Neural progenitor cell (in vitro differentiated cells): Measurements from ENCODE around the gene PLA2G15. TPM values are rescaled to one million over a fixed set of nuclear protein-coding genes. Genes with fewer than 3 reads are reported as not detected.

Experiments used
- DNase-seq: peaks from one replicate; pipeline ENCODE4 v3.0.0-alpha.2; 2016; ENCODE audit warnings: low spot score
- H2AFZ ChIP-seq: fragments of 200-600 bp; sonication (generic); replicated peaks from 2 replicates; pipeline ENCODE4 v1.6.1; 2016; ENCODE audit warnings: antibody characterized with exemption
- H3F3A ChIP-seq: fragments of 200-600 bp; sonication (generic); 2 replicates; pipeline ENCODE4 v1.6.1; 2016; ENCODE audit warnings: antibody characterized with exemption, low read depth
- H3K27ac ChIP-seq: fragments of 200-600 bp; sonication (generic); 2 replicates; pipeline ENCODE4 v1.5.1; 2016; ENCODE audit warnings: mild to moderate bottlenecking
- H3K27me3 ChIP-seq: fragments of 200-600 bp; sonication (generic); 2 replicates; pipeline ENCODE4 v1.6.1; 2016; ENCODE audit warnings: mild to moderate bottlenecking, moderate library complexity
- H3K36me3 ChIP-seq: fragments of 200-600 bp; sonication (generic); 2 replicates; pipeline ENCODE4 v1.5.1; 2016
- H3K4me1 ChIP-seq: fragments of 200-600 bp; sonication (generic); 2 replicates; pipeline ENCODE4 v1.6.1; 2016; ENCODE audit warnings: mixed run types
- H3K4me2 ChIP-seq: fragments of 200-600 bp; sonication (generic); 2 replicates; pipeline ENCODE4 v1.6.1; 2016
- H3K4me3 ChIP-seq: fragments of 200-600 bp; sonication (generic); 2 replicates; pipeline ENCODE4 v1.5.1; 2016
- H3K79me2 ChIP-seq: fragments of 200-600 bp; sonication (generic); 2 replicates; pipeline ENCODE4 v1.6.1; 2016; ENCODE audit warnings: low read depth
- H3K9ac ChIP-seq: fragments of 200-600 bp; sonication (generic); 2 replicates; pipeline ENCODE4 v1.6.1; 2016
- H3K9me3 ChIP-seq: fragments of 200-600 bp; sonication (generic); 2 replicates; pipeline ENCODE4 v1.5.1; 2016; ENCODE audit warnings: low read depth
- H4K20me1 ChIP-seq: fragments of 200-600 bp; sonication (generic); 2 replicates; pipeline ENCODE4 v1.6.1; 2016; ENCODE audit warnings: low read depth
- H3K27ac Mint-ChIP-seq: 3 replicates; pipeline ENCODE4 v1.8.0; 2021; ENCODE audit warnings: mixed read lengths
- H3K27me3 Mint-ChIP-seq: 2 replicates; pipeline ENCODE4 v1.8.0; 2022; ENCODE audit warnings: low read depth, mild to moderate bottlenecking, inconsistent platforms, moderate library complexity, mixed read lengths; ENCODE audit not compliant: insufficient read depth
- H3K36me3 Mint-ChIP-seq: 3 replicates; pipeline ENCODE4 v1.8.0; 2021; ENCODE audit warnings: mixed read lengths
- H3K4me1 Mint-ChIP-seq: 3 replicates; pipeline ENCODE4 v1.8.0; 2021; ENCODE audit warnings: mixed read lengths
- H3K4me3 Mint-ChIP-seq: 3 replicates; pipeline ENCODE4 v1.8.0; 2021; ENCODE audit warnings: mild to moderate bottlenecking, moderate library complexity, mixed read lengths
- H3K9me3 Mint-ChIP-seq: 3 replicates; pipeline ENCODE4 v1.8.0; 2020; ENCODE audit warnings: mixed read lengths
- CTCF ChIP-seq: fragments of 200-600 bp; sonication (generic); IDR thresholded peaks from 2 replicates; pipeline ENCODE4 v1.5.1; 2017; ENCODE audit warnings: antibody characterized with exemption, mild to moderate bottlenecking
- EZH2 ChIP-seq: fragments of 200-600 bp; sonication (generic); IDR thresholded peaks from 2 replicates; pipeline ENCODE4 v1.6.1; 2017; ENCODE audit warnings: antibody characterized with exemption, mild to moderate bottlenecking, moderate library complexity
- EZH2phosphoT487 ChIP-seq: fragments of 200-600 bp; sonication (generic); IDR thresholded peaks from 2 replicates; pipeline ENCODE4 v1.6.1; 2017; ENCODE audit warnings: antibody characterized with exemption
- total RNA-seq: library from RNA; depleted of rRNA; stranded (reverse); fragments of >200 nt; gene quantifications from 2 replicates; pipeline ENCODE4 v1.2.3, GENCODE V29; 2015; ENCODE audit warnings: low replicate concordance

PLA2G15 gene
- total RNA-seq, 1 donor from 2014 or later, result 3.8 TPM

GRCh38 chr16:68253721-68254120 is 8.5 kb downstream of the PLA2G15 start:
- Mint-ChIP-seq H3K27ac (peak overlapping the region; percentile 73), H3K4me3 (no peak overlapping the region), H3K27me3 (peaks cover 3% of the 10 kb centered on the region), H3K4me1 (peaks cover 14% of the 10 kb centered on the region), H3K9me3 (no peaks in the 10 kb centered on the region), H3K36me3 (peaks cover 7% of the 10 kb centered on the region)
- no peak overlapping the region for H2AFZ ChIP-seq
- no peak for TF ChIP-seq EZH2
- no peak for TF ChIP-seq CTCF
- TF ChIP-seq EZH2phosphoT487, result no peak
- no peaks in the 10 kb centered on the region for H3K79me2 ChIP-seq
- H4K20me1 ChIP-seq, result no peaks in the 10 kb centered on the region
- no peak for DNase-seq
- H3K27ac ChIP-seq, result no peak overlapping the region
- no peaks in the 10 kb centered on the region for H3K27me3 ChIP-seq
- H3K4me1 ChIP-seq, result no peaks in the 10 kb centered on the region
- H3K4me3 ChIP-seq, result no peak overlapping the region
- H3K9me3 ChIP-seq, result no peaks in the 10 kb centered on the region
- no peaks in the 10 kb centered on the region for H3F3A ChIP-seq
- no peak overlapping the region for H3K9ac ChIP-seq
- no peaks in the 10 kb centered on the region for H3K36me3 ChIP-seq
- no peak overlapping the region for H3K4me2 ChIP-seq

GRCh38 chr16:68255712-68256111 is 10.5 kb downstream of the PLA2G15 start:
- peaks cover 2% of the 10 kb centered on the region for H3K36me3 Mint-ChIP-seq
- DNase-seq, result no peak
- Histone ChIP-seq H3F3A (no peaks in the 10 kb centered on the region), H3K79me2 (no peaks in the 10 kb centered on the region), H3K4me2 (no peak overlapping the region), H3K4me1 (no peaks in the 10 kb centered on the region), H3K36me3 (no peaks in the 10 kb centered on the region), H3K27ac (no peak overlapping the region), H4K20me1 (no peaks in the 10 kb centered on the region), H3K9ac (no peak overlapping the region), H2AFZ (no peak overlapping the region), H3K4me3 (no peak overlapping the region), H3K27me3 (no peaks in the 10 kb centered on the region), H3K9me3 (no peaks in the 10 kb centered on the region)
- H3K4me1 Mint-ChIP-seq, result peaks cover 12% of the 10 kb centered on the region
- TF ChIP-seq EZH2 (no peak), CTCF (no peak)
- no peak overlapping the region for H3K27ac Mint-ChIP-seq
- H3K9me3 Mint-ChIP-seq, result no peaks in the 10 kb centered on the region
- H3K27me3 Mint-ChIP-seq, result peaks cover 3% of the 10 kb centered on the region
- H3K4me3 Mint-ChIP-seq, result no peak overlapping the region

GRCh38 chr16:68257251-68257905 is 12.2 kb downstream of the PLA2G15 start:
- Histone ChIP-seq H3K9me3 (no peaks in the 10 kb centered on the region), H3K4me3 (no peak overlapping the region), H3K4me2 (no peak overlapping the region), H3K4me1 (no peaks in the 10 kb centered on the region), H3K36me3 (no peaks in the 10 kb centered on the region), H3F3A (no peaks in the 10 kb centered on the region), H3K79me2 (no peaks in the 10 kb centered on the region), H4K20me1 (no peaks in the 10 kb centered on the region), H3K9ac (no peak overlapping the region), H2AFZ (no peak overlapping the region), H3K27ac (no peak overlapping the region), H3K27me3 (no peaks in the 10 kb centered on the region)
- Mint-ChIP-seq H3K27ac (peak overlapping the region; percentile 82), H3K36me3 (no peaks in the 10 kb centered on the region), H3K4me1 (peaks cover 12% of the 10 kb centered on the region), H3K4me3 (no peak overlapping the region), H3K27me3 (peaks cover 8% of the 10 kb centered on the region), H3K9me3 (no peaks in the 10 kb centered on the region)
- no peak for TF ChIP-seq EZH2phosphoT487
- TF ChIP-seq CTCF, result no peak
- TF ChIP-seq EZH2, result no peak
- no peak for DNase-seq
